Inflammatory macrophage treated with lipopolysaccharide for 4 hours (primary cell): ENCODE data around the gene SMC2.

Experiments used
- DNase-seq: peaks from one replicate; pipeline ENCODE4 v3.0.0-alpha.2; 2020

SMC2 gene

DNA sequence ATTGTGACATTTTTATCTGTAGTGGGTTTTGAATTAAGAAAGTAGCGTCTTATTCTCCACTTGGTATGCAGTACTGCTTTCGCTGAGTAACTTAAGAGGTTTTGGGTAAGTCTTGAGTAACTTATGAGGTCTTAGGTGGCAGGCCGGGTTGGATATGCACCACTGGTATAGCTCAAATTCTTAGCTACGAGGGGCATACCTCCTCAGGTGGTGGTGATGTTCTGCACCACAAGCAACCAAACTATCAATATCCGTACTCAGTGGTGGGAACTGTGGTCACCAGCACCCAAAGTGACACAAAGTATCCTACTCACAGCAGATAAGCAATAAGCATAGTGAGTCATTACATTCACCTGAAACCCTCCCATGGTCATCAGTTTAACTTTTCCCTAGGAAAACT lies 13.7 kb downstream of the SMC2 start:
- DNase-seq, result no peak

DNA sequence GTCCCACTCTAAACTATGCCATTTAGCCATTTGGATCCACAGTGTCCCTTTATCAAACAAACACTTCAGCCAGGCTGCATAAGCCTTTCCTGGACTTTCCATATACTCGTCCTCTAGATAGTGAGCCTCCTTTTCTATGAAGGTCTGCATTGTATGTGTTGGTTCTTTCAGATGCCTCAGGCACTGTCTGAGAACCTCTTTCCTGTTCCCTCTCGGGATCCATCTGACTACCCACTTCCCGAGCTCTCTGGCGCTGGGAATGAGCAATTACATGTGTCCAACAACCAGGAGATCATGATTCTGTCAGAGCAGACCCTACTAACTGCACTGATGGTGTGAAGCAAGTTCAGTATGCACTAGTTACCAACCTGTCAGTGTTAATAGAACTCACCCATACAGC lies 14.2 kb downstream of the SMC2 start:
- no peak for DNase-seq

DNA sequence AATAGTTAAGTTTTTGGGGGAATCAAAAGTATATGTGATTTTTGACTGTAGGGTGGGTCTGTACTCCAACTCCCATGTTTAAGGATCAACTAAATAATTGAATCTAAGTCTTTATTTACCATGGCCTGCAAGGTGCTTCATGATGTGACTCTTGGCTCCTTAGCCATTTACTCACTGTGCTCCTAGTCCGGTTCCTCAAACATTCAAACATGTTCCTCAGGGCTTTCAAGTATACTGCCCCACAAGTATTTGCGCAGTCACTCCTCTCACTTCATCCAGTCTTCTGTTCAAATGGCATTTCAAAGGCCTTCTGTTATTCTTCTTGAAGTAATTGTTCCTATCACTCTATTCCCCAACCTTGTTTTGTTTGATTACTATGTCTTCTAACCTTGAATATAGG lies 16.4 kb downstream of the SMC2 start:
- DNase-seq, result no peak

DNA sequence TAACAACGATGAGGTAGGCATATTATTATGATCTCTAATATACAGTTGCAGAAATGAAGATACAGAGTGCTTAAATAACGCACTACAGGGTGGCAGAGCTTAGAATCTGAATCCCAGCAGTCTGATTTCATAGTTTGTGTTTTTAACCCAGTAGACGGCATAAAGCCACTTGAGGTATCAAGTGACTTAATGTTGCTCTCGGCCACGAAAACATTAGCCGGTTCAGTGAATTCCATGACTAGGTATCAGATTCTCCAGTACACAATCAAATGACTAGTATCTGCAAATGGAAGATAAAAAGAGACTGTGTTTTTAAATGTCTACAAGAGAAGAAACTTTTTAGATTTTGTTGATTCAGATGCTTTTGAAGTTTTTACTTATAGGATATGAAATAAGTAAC lies 24.8 kb downstream of the SMC2 start:
- no peak for DNase-seq

DNA sequence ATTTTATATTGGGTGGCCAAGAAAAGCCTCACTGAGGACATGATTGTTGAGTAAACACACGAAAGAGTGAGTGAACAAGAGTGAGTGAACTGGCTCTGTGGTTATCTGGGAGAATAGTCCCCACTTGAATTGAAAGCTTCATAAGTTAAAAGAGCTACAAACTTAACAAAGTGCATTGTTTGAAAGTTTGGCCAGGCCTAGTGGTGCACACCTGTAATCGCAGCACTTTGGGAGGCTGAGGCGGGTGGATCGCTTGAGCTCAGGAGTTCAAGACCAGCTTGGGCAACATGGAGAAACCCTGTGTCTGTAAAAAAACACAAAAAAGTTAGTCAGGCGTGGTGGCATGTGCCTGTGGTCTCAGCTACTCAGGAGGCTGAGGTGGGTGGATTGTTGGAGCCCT lies 26.9 kb downstream of the SMC2 start:
- DNase-seq, result no peak

DNA sequence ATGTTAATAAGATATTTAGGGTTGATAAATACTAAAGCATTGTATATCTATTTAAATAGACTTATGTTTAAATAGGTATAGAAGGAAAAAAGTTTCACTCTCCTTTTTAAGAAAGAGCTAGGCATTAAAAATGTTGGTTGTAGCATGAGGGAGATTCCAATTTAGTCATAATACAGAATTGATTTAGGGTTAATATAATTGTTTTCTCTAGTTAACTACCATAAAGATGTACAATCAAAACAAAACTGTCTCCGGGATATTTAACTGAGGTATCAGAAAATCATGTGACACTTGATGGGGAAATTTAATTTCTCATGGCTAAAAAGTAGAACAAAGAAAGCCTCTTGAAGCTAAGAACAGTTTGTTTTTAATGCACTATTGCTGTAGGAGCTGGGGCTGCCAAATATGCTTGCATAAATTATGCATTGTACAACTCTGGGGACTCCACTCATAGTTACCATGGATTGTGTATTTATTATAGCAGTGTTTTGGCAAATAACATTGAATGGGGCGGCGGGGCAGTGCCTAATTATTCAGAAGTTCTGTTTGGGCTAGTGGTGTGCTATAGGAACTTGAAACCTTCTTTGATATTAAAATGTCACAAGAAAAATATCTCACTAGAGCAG lies 44.2 kb downstream of the SMC2 start:
- DNase-seq, result no peak

DNA sequence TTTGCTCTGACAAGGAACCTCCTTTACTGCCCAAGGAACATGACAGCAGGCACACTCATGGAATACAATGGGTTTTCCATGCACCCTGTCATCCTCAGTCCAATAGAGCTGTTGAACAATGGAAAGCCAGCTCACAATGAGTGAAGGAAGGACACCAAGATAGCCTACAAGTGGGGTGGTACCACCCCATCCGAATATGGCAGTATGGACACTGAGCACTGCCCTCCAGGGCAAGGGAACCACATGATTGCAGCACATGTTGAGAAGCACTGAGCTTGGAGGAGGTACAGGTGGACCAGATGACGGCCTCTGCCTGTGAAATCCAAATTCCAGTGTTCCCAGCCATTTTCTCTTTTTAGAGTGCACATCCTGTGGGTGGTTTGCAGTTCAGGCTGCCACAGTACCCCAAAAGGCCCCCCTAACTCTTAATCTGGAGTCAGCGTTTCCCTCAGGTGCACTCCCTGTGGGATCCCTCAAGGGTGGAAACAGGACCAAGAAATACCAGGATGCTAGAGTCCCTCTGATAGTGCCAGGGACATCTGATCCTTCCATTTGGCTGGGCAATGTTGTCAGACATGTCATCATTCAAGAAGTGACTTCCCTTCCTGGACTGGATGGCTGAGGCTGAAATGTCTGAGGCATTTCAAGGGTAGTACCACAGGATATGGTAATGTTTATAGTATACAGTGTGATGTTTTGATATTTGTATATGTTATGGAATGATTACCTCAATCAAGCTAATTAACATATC lies 48.9 kb downstream of the SMC2 start:
- DNase-seq, result no peak

DNA sequence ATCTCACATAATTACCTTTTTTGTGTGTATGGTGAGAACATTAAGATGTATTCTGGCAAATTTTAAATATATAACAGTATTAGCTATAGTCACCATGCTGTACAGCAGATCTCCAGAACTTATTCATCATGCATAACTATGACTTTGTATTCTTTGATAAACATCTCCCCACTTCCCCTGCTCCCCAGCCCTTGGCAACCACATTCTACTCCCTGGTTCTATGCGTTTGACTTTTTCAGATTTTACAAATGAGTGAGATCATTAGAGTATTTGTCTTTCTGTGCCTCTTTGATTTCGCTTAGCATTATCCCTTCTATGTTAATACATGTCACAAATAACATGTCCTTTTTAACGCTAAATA lies 49.4 kb downstream of the SMC2 start:
- DNase-seq, result no peak

DNA sequence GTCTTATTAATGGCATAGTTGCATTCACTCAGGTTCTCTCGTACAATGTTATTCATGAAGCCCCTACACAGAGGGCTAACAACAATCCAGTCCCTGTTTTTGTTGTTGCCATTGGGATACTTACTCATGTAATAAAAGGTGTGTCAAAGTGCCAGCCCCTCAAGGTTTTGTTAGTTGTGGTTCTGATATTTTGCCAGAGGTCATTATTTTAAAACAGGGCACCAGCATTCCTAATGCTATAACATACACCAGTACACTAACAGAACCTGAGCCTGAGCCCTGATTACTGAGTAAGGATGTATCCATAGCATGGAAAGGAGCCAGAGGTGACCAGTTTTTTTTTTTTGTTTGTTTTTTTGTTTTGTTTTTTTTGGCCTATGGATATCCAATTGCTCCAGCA lies 50.2 kb downstream of the SMC2 start:
- DNase-seq, result no peak

DNA sequence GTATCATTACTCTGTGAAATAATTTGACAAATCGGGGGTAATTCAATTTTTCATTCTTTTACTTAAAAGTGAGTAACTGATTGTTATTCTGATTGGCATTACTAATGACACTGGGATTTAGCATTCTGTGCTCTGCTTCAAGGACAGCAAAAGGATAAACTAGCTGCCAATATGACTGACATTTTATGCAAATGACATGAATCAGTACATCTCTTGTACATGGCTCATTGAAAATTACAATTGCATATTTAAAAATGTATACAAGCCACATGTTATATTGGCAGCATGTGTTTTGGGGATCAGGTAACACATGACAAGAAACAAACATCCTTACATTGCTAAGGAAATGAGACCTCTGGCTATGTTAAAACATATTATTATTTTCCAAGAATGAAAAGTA lies 79.0 kb downstream of the SMC2 start:
- DNase-seq, result no peak

DNA sequence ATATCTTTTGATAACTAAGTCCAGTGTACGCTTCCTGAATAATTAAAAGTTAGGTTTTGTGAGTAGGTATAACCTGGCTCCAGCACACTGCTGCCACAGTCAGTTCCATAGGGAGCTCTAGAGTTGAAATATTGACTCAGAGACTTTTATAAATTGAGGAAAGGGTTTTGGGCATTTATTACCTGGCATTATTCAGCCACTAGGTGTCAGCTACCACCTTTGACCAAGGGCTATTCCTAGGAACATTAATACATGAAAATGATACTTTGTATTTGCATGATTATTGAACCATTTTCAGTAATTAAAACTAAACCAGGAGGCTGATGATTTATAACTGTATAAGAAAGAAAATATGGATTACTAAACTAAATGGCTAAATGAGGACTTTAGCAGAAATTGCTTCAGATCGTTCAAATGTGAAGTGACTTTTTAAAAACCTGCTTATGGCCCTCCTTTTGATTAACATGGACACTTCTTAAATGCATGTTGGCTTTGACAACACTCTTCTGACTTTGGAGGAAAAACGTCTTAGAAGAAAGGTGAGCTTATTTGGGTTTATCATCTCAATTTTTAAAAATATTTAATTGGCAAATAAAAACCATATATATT lies 83.0 kb downstream of the SMC2 start:
- DNase-seq, result no peak

DNA sequence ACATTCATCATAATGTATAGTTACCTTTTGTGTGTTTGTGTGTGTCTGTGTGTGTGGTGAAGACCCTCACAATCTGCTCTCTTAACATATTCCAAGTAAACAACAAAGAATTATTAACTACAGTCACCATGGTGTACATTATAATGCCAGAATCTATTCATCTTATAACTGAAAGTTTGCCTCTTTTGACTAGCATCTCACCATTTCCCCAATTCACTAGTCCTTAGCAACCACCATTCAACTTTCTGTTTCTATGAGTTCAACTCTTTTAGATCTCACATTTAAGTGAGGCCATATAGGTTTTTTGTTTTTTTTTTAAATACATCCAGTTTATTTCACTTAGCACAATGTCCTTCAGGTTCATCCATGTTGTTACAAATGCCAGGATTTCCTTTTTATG lies 83.6 kb downstream of the SMC2 start:
- no peak for DNase-seq
